Spinal cord (tissue), 10 donors: ENCODE measurements around the gene TGFB1I1. TPM values are rescaled to one million over a fixed set of nuclear protein-coding genes. Genes with fewer than 3 reads are reported as not detected.

Experiments
- DNase-seq, 6 donors: peaks; one replicate each; pipeline versions ENCODE4 v3.0.0 to v3.0.0-alpha.2; 2013 to 2015; ENCODE audit warnings: low spot score in 6 of 6, low read depth in 4 of 6
- H3K27ac ChIP-seq: one replicate; pipeline ENCODE4 v1.5.1; 2013; ENCODE audit warnings: low read depth, low read length, control low read depth
- H3K27me3 ChIP-seq: one replicate; pipeline ENCODE4 v1.6.1; 2013; ENCODE audit warnings: low read length; ENCODE audit not compliant: control insufficient read depth, insufficient read depth
- H3K36me3 ChIP-seq: one replicate; pipeline ENCODE4 v1.6.1; 2013; ENCODE audit warnings: low read length; ENCODE audit not compliant: control insufficient read depth, insufficient read depth
- H3K4me1 ChIP-seq: one replicate; pipeline ENCODE4 v1.6.1; 2013; ENCODE audit warnings: low read length; ENCODE audit not compliant: control insufficient read depth, insufficient read depth
- H3K4me3 ChIP-seq: one replicate; pipeline ENCODE4 v1.5.1; 2013; ENCODE audit warnings: low read depth, low read length, control low read depth
- H3K9me3 ChIP-seq: one replicate; pipeline ENCODE4 v1.6.1; 2013; ENCODE audit warnings: low read length; ENCODE audit not compliant: control insufficient read depth, insufficient read depth
- WGBS: methylation state at CpG from one replicate; pipeline ENCODE4 v1.1.5; 2013; ENCODE audit warnings: missing lambda C conversion rate; ENCODE audit not compliant: insufficient coverage; 5-methylcytosine and 5-hydroxymethylcytosine counted together
- long read RNA-seq, 4 donors: transcript quantifications; one replicate each; lab custom pipeline, GENCODE V29; 2026
- polyA plus RNA-seq, 2 donors: library from polyadenylated mRNA; unstranded; fragments of 120-200 nt; gene quantifications; one replicate each; pipeline ENCODE4 v1.2.1, GENCODE V29; 2013; ENCODE audit not compliant: insufficient read length in 2 of 2
- total RNA-seq, 2 donors: library from RNA; depleted of rRNA in 1 of 2; stranded (reverse); fragments of 120-200 nt in 1 of 2; fragments of >200 nt in 1 of 2; gene quantifications; one replicate each; pipeline versions ENCODE4 v1.2.3 to v1.2.4, GENCODE V29; 2013 to 2014
- donor health status: healthy.

The TGFB1I1 gene
- 10 to 100 TPM in 1 of 2 donors, 1 to 10 TPM in 1; 8.1 to 14.3 TPM for total RNA-seq
- 10 to 100 TPM; 15.8 to 22.7 TPM for polyA plus RNA-seq
- long read RNA-seq, donor 1, partial matches to known transcripts = 0 of 5 reads
- long read RNA-seq, donor 1, other reads (novel, unspliced or antisense) = 0 of 5 reads
- long read RNA-seq, donor 2, partial matches to known transcripts = 0 of 2 reads
- long read RNA-seq, donor 2, other reads (novel, unspliced or antisense) = 0 of 2 reads
- long read RNA-seq, donor 3, partial matches to known transcripts = 0 of 7 reads
- long read RNA-seq, donor 3, other reads (novel, unspliced or antisense) = 0 of 7 reads
- long read RNA-seq, donor 4, transcript TGFB1I1-203 (11 exons, 1,898 nt) = major isoform, 9 of 35 reads
- long read RNA-seq, donor 4, partial matches to known transcripts = 20 of 35 reads
- long read RNA-seq, donor 4, other reads (novel, unspliced or antisense) = 0 of 35 reads

DNA sequence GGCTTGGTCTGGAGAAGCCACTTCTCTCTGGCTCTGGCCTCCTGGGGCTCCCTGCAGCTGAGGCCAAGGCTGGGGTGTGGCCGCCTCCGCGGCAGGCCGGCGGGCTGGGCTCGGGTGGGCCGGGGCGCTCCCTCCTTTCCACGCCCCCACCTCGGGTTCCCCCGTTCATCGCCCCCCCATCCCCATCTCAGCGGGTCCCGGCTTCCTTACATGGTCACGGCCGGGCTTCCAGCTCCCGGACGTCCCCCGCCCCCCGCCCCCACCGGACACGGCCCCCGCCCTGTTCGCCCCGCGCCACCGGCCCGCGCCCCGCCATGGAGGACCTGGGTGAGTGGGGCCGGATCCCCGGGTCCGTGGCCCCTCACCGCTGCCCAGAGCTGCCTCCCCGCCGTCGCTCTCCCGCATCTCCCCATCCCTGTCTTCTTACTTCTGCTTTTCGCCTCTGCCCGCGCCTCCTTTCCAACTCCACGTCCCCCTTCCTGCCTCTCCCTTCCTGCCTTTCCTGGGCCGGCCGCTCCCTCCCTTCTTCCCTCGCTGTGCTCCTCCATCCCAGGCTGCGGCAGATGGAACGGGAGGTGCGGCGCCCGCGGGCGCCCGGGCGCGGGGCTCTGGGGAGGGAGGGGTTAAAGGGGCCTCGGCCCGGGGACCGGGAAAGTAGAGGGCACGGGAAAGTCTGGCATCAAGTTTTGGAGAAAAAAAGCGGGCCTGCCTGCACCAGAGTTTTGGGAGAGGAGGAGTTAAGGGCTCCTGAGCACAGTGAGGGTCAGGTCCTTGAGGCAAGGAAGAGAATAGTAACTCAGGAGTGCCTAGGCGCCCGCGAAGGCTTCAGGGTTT lies at the start of gene TGFB1I1:
Gene TGFB1I1, plus strand, starts transcription at position 278 of the 834 bp plus-strand sequence. Its CDS starts 37 bp downstream, at position 315.
- Histone ChIP-seq H3K9me3 (no peaks in the 10 kb centered on the region), H3K36me3 (peaks cover 23% of the 10 kb centered on the region), H3K4me3 (peak within 1 kb of the TSS; percentile 60), H3K27ac (peak within 1 kb of the TSS; percentile 91), H3K27me3 (peaks cover 35% of the 10 kb centered on the region), H3K4me1 (peaks cover 29% of the 10 kb centered on the region)
- peak in 2 of 6 donors; percentile 28 to 71 for DNase-seq
- WGBS = under 1% methylated on average over 36 of the region's 63 CpGs

DNA sequence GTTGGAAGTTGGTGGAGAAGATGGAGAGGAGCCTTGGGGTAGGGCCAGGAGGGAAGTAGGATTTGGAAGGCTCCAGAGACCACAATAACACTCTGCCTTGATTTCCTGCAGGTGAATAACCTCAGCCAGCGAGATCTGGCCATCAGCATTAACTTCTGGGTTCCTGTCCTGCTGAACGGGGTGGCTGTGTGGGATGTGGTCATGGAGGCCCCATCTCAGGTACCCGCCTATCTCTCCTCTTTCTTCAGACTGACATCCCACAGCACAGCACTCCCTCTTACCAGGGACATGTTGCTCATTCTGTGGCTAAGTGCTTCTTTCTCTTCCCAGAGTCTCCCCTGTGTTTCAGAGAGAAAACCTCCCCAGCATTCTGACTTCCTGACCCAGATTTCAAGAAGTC lies 48.7 kb upstream of the TGFB1I1 start:
- Histone ChIP-seq H3K9me3 (no peaks in the 10 kb centered on the region), H3K36me3 (no peaks in the 10 kb centered on the region), H3K4me1 (peaks cover 10% of the 10 kb centered on the region), H3K27ac (no peak overlapping the region), H3K27me3 (no peaks in the 10 kb centered on the region), H3K4me3 (no peak overlapping the region)
- no peak for DNase-seq
- 74% methylated on average over 2 of the region's 3 CpGs for WGBS

DNA sequence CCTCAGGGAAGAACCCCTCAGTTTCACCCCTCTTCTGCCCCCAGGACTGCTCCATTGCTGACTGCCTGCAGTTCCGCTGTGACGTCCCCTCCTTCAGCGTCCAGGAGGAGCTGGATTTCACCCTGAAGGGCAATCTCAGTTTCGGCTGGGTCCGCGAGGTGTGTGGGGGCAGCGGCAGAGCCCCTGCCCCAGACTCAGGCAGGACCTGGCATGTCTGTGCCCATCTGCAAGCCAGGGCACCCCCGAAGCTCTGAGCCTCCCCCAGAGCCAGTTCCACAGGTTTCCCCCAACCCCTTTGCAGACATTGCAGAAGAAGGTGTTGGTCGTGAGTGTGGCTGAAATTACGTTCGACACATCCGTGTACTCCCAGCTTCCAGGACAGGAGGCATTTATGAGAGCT lies 48.2 kb upstream of the TGFB1I1 start:
- Histone ChIP-seq H3K9me3 (no peaks in the 10 kb centered on the region), H3K4me1 (peaks cover 10% of the 10 kb centered on the region), H3K27ac (no peak overlapping the region), H3K27me3 (no peaks in the 10 kb centered on the region), H3K4me3 (no peak overlapping the region), H3K36me3 (no peaks in the 10 kb centered on the region)
- no peak for DNase-seq
- 67% methylated on average over 9 of the region's 12 CpGs for WGBS

DNA sequence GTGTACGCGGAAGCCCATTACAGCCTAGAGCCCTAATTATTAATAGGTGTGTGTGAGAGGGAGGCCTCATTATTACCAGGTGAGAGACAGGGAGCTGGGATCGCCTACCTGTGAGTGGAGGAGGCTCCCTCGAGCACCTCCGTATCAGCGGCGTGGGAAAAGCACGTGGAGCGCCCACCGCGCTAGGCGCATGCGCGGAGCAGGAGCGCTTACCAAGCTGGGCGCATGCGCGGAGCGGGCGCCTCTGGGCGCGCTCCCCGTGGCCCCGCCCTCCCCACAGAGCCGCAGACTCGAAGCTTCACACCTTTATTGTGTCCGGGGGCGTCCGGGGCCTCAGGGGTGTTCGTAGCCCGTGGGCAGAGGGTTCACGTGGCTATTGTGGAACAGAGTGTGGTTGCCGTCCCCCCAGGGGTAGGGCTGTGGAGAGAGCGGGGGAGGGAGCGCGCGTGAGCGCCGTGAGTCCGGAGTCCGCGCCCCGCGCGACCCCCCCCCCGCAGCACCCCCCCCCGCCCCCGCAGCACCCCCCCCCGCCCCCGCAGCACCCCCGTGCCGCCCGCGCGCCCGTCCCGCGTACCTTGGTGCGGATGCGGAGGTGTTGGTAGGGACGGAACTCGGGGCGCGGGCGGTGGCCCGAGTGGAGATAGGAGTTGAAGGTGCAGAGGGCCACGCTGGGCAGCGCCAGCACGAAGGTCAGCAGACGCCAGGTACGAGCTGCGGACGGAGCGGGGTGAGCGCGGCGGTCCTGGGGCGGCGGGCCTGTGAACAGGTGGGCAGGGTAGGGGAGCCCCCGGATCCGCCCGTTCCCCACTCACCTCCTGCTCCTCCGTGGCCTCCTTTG lies 44.3 kb upstream of the TGFB1I1 start:
- H3K36me3 ChIP-seq = no peaks in the 10 kb centered on the region
- WGBS = 16% methylated on average over 47 of the region's 83 CpGs
- no peaks in the 10 kb centered on the region for H3K27me3 ChIP-seq
- H3K27ac ChIP-seq = no peak overlapping the region
- peak; percentile 48 to 95 (median 62) for DNase-seq
- H3K9me3 ChIP-seq = no peaks in the 10 kb centered on the region
- peaks cover 10% of the 10 kb centered on the region for H3K4me1 ChIP-seq
- H3K4me3 ChIP-seq = peak overlapping the region; percentile 27

DNA sequence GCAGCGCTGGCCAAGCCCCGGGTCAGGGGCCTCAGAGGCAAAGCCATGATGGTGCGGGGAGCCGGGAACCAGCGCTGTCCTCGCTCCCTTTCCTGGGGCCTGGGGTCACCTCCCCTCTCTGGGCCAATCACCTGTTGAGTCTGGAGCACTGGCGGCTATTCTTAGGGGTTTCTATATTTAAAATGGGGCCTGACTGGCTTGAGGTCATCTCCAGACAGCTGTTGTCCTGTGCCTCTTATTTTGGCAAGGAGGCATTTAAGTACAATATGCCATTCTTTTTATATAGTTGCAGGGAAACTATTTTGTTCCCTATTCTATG lies 43.7 kb upstream of the TGFB1I1 start, which contains the start of gene COX6A2:
Gene COX6A2, minus strand, starts transcription at position 82 of the 319 bp plus-strand sequence. Its CDS starts 35 bp downstream, at position 47.
- WGBS = 40% methylated on average over 6 of the region's 7 CpGs
- Histone ChIP-seq H3K4me1 (peaks cover 10% of the 10 kb centered on the region), H3K27me3 (no peaks in the 10 kb centered on the region), H3K27ac (no peak within 1 kb of the TSS), H3K9me3 (no peaks in the 10 kb centered on the region), H3K4me3 (peak within 1 kb of the TSS; percentile 27), H3K36me3 (no peaks in the 10 kb centered on the region)
- DNase-seq = no peak

DNA sequence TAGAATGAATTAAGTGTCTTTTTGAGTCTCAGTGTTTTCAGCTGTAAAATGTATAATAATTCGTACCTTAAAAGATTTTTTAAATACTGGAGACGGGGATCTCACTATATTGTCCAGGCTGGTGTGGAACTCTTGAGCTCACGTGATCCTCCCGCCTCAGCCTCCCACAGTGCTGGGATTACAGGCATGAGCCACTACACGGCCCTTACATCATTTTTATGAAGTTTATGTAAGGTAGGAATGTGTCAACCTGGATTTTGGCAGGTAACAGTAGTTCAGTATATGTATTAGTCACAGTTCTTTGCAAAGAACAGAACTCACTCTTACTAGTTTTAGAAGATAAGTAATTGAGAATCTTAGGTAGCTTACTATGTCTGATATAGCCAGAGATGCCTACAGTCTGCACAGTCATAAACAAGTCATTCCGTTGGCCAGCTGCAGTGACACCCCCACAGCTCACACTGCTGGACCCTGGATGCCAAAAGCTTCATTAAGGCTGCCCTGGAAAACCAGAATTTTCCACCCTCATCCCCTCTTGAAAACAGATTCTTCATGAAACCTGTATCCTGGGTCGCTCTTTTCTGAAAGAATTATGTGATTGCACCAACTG lies 43.2 kb upstream of the TGFB1I1 start:
- Histone ChIP-seq H3K27me3 (no peaks in the 10 kb centered on the region), H3K27ac (no peak overlapping the region), H3K36me3 (no peaks in the 10 kb centered on the region), H3K9me3 (no peaks in the 10 kb centered on the region), H3K4me1 (peaks cover 10% of the 10 kb centered on the region), H3K4me3 (no peak overlapping the region)
- no peak for DNase-seq
- WGBS = 80% methylated on average over 2 of the region's 7 CpGs

DNA sequence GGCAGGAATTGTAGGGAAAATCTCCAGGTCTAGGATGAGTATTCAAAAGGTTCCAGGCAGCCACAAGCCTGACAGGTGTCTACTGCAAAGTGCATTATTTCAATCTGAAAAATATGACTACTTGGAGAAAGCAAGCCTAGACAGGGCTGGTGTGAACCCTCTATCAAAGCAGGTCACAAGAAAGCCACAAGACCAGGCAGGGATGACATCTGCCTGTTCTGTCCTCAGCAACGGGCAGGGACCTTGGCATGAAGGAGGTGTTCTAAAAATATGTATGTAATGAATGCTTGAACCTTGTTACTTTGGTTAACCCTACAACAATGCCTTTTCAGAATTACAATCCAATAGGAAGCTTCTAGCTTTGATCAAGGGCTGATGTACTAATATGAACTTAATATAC lies 42.6 kb upstream of the TGFB1I1 start:
- no peak for DNase-seq
- Histone ChIP-seq H3K27ac (no peak overlapping the region), H3K27me3 (no peaks in the 10 kb centered on the region), H3K36me3 (no peaks in the 10 kb centered on the region), H3K4me3 (no peak overlapping the region), H3K9me3 (no peaks in the 10 kb centered on the region), H3K4me1 (peaks cover 10% of the 10 kb centered on the region)
- no CpG with 5 or more reads among the region's 1 CpG for WGBS

DNA sequence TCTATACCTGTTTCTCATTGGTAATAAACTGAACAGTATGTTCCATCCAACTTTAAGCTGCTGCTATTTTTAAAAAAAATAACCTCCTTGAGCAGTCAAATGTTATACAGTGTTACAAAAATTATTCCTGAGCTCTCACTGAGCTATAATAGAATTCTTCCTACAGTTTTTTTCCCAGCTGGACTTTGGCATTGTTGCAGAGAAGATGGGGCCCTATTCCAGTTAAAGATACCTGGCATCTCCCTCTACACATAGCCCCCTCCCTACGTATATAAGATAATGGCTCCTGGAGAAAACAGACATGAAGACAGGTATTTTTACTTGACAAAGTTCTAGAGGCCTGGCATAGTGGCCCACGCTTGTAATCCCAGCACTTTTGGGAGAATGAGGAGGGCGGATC lies 42.2 kb upstream of the TGFB1I1 start:
- no peak for DNase-seq
- WGBS = no CpG with 5 or more reads among the region's 3 CpGs

More for the DNA sequence above, 42.2 kb upstream of the TGFB1I1 start:
- Histone ChIP-seq H3K27ac (no peak overlapping the region), H3K4me1 (peaks cover 10% of the 10 kb centered on the region), H3K27me3 (no peaks in the 10 kb centered on the region), H3K36me3 (no peaks in the 10 kb centered on the region), H3K4me3 (no peak overlapping the region), H3K9me3 (no peaks in the 10 kb centered on the region)
